ENCODE measurements around the gene CAP2. TPM values are rescaled to one million over a fixed set of nuclear protein-coding genes. Genes with fewer than 3 reads are reported as not detected.

CAP2 gene
- total and polyA plus RNA-seq, 2 experiments from 2014 or later = 6.7 to 9.1 TPM

DNA sequence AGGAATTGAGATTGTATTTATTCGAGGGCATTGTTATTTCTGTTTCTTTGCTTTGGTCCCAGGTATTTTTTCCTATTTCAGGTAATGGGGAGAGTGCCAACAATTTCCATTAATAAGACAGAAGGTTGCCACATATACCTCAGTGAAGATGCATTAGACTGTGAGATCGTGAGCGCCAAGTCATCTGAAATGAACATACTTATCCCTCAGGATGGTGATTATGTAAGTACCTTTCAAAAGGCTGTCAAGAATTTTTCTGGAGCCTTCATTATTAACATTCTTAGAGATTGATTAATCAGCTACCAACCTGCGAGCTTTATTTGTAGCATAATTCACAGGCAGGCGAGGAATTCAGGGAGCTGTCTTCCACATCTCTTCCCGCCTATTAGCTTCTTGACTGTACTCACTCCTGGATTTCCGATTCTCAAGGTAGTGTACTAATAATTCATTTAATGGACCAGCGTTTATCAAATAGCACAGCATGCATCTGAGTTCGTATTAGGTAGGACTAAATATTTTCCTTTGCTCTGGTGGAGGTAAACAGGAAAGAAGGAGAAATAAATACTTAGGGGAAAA lies 158.1 kb downstream of the CAP2 start (continued):
- TF ChIP-seq CTCF (conservative IDR thresholded peaks at IDR 0.05; ENCODE audit: low read depth in 2 of 2) = no peak

DNA sequence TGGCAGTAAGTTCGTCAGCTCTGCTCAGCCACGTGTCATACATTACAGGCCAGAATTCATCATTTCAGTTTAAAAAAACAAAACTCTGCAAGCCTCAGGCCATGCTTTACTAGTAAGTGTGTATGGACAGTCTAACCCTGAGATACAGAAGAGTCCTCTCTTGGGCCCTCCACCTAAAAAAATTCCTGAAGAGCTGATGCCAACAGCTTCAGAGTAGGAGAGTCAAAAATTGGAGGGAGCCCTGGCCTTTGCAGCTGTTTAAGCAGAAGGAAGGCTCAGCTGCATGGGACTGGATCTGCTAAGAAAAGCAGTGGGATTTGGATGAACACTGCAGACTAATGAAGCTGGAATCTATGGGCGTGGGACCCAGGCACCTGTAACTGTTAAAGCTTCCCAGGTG lies 159.5 kb downstream of the CAP2 start:
- Mint-ChIP-seq H3K27me3 (ENCODE audit: insufficient read depth, low read depth, poor library complexity) (no peaks in the 10 kb centered on the region), H3K27ac (no peak overlapping the region), H3K4me1 (no peaks in the 10 kb centered on the region), H3K4me3 (no peak overlapping the region), H3K36me3 (ENCODE audit: low read depth) (peaks cover 12% of the 10 kb centered on the region; the same call in 2 of the 3 replicates), H3K9me3 (no peaks in the 10 kb centered on the region)
- Histone ChIP-seq H3F3A (replicated peaks; ENCODE audit: low read depth) (no peaks in the 10 kb centered on the region), H4K20me1 (replicated peaks; ENCODE audit: insufficient read depth) (no peaks in the 10 kb centered on the region; the same call in 1 of the 2 replicates), H3K4me1 (ENCODE audit: insufficient read depth) (no peaks in the 10 kb centered on the region), H3K27me3 (ENCODE audit: insufficient read depth) (no peaks in the 10 kb centered on the region), H3K36me3 (ENCODE audit: insufficient read depth) (no peaks in the 10 kb centered on the region), H3K79me2 (replicated peaks; ENCODE audit: insufficient read depth) (no peaks in the 10 kb centered on the region), H3K27ac (ENCODE audit: low read depth) (no peak overlapping the region), H3K4me3 (no peak overlapping the region), H3K9me2 (ENCODE audit: insufficient read depth) (no peaks in the 10 kb centered on the region), H2AFZ (no peak overlapping the region), H3K4me2 (no peak overlapping the region)
- ATAC-seq = no peak
- TF ChIP-seq, protein P1, sequence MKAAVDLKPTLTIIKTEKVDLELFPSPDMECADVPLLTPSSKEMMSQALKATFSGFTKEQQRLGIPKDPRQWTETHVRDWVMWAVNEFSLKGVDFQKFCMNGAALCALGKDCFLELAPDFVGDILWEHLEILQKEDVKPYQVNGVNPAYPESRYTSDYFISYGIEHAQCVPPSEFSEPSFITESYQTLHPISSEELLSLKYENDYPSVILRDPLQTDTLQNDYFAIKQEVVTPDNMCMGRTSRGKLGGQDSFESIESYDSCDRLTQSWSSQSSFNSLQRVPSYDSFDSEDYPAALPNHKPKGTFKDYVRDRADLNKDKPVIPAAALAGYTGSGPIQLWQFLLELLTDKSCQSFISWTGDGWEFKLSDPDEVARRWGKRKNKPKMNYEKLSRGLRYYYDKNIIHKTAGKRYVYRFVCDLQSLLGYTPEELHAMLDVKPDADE (IDR thresholded peaks at IDR 0.05) = no peak
- TF ChIP-seq ZNF331 (CRISPR knock-in tag; IDR thresholded peaks at IDR 0.05; ENCODE audit: low read depth) = no peak
- TF ChIP-seq EZH2 (IDR thresholded peaks at IDR 0.05; ENCODE audit: low read depth, unreplicated experiment) = no peak
- DNase-seq (ENCODE audit: low spot score) = no peak

DNA sequence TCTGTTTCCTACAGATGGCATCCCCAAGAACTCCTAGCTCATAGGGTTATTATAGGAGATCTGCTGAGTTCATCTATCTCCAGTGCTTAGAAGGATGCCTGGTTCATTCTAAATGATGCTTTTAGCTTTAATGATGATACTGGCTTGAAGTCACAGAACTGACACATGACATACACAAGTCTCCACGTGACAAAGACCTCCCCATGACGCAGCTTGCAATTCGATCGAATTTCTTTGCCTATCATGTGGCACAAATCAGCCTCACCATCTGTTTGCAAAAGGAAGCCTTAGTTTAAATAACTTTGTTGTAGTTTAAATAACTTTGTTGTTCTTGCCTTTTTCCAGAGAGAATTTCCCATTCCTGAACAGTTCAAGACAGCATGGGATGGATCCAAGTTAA lies 162.6 kb downstream of the CAP2 start:
- no peaks in the 10 kb centered on the region for H3K4me1 ChIP-seq (ENCODE audit: insufficient read depth)
- H3K27me3 ChIP-seq (ENCODE audit: insufficient read depth) = no peaks in the 10 kb centered on the region
- no peak overlapping the region for H2AFZ ChIP-seq
- H3K27me3 Mint-ChIP-seq (ENCODE audit: insufficient read depth, low read depth, poor library complexity) = no peaks in the 10 kb centered on the region
- DNase-seq (ENCODE audit: low spot score) (no peak), ATAC-seq (no peak)
- 0 out of 2 replicates have a peak, but pooled peaks cover 3% of the 10 kb centered on the region for H3K9me2 ChIP-seq (ENCODE audit: insufficient read depth)
- TF ChIP-seq ZNF331 (CRISPR knock-in tag; IDR thresholded peaks at IDR 0.05; ENCODE audit: low read depth) (no peak), ZNF114 (CRISPR knock-in tag; IDR thresholded peaks at IDR 0.05) (no peak)
- H3K9me3 Mint-ChIP-seq = peaks cover 11% of the 10 kb centered on the region
- no peak overlapping the region for H3K4me3 Mint-ChIP-seq
- H4K20me1 ChIP-seq (replicated peaks; ENCODE audit: insufficient read depth) = no peaks in the 10 kb centered on the region; the same call in 1 of the 2 replicates
- no peak overlapping the region for H3K27ac ChIP-seq (ENCODE audit: low read depth)
- peaks cover 2% of the 10 kb centered on the region; the same call in 1 of the 2 replicates for H3K36me3 ChIP-seq (ENCODE audit: insufficient read depth)
- H3K79me2 ChIP-seq (replicated peaks; ENCODE audit: insufficient read depth) = no peaks in the 10 kb centered on the region
- H3K4me2 ChIP-seq = no peak overlapping the region
- H3K27ac Mint-ChIP-seq = no peak overlapping the region
- no peaks in the 10 kb centered on the region for H3F3A ChIP-seq (replicated peaks; ENCODE audit: low read depth)
- H3K4me3 ChIP-seq = no peak overlapping the region
- peaks cover 23% of the 10 kb centered on the region for H3K36me3 Mint-ChIP-seq (ENCODE audit: low read depth)
- no peaks in the 10 kb centered on the region for H3K4me1 Mint-ChIP-seq

All from GM23338 (cell line).